ENCODE data around the gene KIF19. TPM values are rescaled to one million over a fixed set of nuclear protein-coding genes. Genes with fewer than 3 reads are reported as not detected.

The KIF19 gene
- total RNA-seq, 4 donors from 2014 or later: 0.12 to 0.76 TPM; not detected in 2

GRCh38 chr17:74332763-74333283 is 6.8 kb downstream of the KIF19 start:
- no peak for TF ChIP-seq POLR2A (IDR thresholded peaks at IDR 0.05)
- TF ChIP-seq CTCF (IDR thresholded peaks at IDR 0.05): no peak
- peaks cover 0 to 75% (median 0%) of the 10 kb centered on the region in 4 donors for H3K27me3 ChIP-seq
- H3K27ac ChIP-seq: no peak overlapping the region
- peaks cover 0 to 9% (median 3%) of the 10 kb centered on the region in 3 donors for H3K4me1 ChIP-seq
- H3K36me3 ChIP-seq: no peaks in the 10 kb centered on the region
- WGBS, 2 donors: 23% methylated on average over 10 to 11 of the region's 11 CpGs
- H3K4me3 ChIP-seq: no peak overlapping the region
- intact Hi-C loops (cut with DNase I): no loop called here
- H3K9me3 ChIP-seq: no peaks in the 10 kb centered on the region
- no peak for DNase-seq

- H3K27ac ChIP-seq: no peak overlapping the region
- H3K27me3 ChIP-seq: peaks cover 0 to 75% (median 0%) of the 10 kb centered on the region in 4 donors
- H3K9me3 ChIP-seq: no peaks in the 10 kb centered on the region
- H3K36me3 ChIP-seq: no peaks in the 10 kb centered on the region
- no peak overlapping the region for H3K4me3 ChIP-seq
- intact Hi-C loops (cut with DNase I): no loop called here
- H3K4me1 ChIP-seq: peaks cover 0 to 9% (median 3%) of the 10 kb centered on the region in 3 donors
- 71% methylated on average over 1 of the region's 2 CpGs; no CpG with 5 or more reads in 1 of the 2 donors for WGBS, 2 donors
- DNase-seq: no peak
- TF ChIP-seq CTCF (IDR thresholded peaks at IDR 0.05): no peak
- no peak for TF ChIP-seq POLR2A (IDR thresholded peaks at IDR 0.05)
Measured at GRCh38 chr17:74334393-74335039, 8.5 kb downstream of the KIF19 start.

DNA sequence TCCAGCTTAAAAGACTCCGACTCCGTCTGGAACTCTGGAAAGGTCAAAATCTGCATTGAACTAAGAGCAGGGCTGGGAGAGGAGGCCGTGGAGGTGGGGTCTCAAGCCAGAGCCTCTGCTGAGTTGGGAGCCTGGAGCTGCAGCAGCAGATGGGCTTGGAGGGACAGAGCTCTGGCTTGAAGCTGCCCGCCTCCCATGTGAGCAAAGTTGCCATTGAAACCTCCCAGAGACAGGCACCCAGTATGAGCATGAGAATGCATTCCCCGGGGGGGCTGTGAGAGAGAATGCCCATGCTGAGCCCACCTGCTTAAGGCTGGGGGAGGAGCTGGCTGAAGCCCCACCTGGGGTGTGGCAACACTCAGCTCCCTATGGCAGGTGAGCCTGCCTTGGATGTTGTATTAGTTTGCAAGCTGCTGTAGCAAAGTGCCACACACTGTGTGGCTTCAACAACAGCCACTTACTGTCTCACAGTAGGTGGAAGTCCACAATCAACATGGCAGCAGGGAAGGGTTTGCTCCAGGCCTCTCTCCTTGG is 9.6 kb downstream of the KIF19 start:
- H3K36me3 ChIP-seq: no peaks in the 10 kb centered on the region
- intact Hi-C loops (cut with DNase I): no loop called here
- peaks cover 0 to 9% (median 3%) of the 10 kb centered on the region in 3 donors for H3K4me1 ChIP-seq
- peaks cover 0 to 74% (median 0%) of the 10 kb centered on the region in 4 donors for H3K27me3 ChIP-seq
- no peak for TF ChIP-seq CTCF (IDR thresholded peaks at IDR 0.05)
- TF ChIP-seq POLR2A (IDR thresholded peaks at IDR 0.05): no peak
- H3K27ac ChIP-seq: no peak overlapping the region
- no peaks in the 10 kb centered on the region for H3K9me3 ChIP-seq
- DNase-seq: no peak
- no peak overlapping the region for H3K4me3 ChIP-seq
- 50 to 72% methylated on average over 2 to 5 of the region's 5 CpGs for WGBS, 2 donors

- Histone ChIP-seq H3K27ac (no peak overlapping the region), H3K36me3 (no peaks in the 10 kb centered on the region), H3K9me3 (no peaks in the 10 kb centered on the region), H3K27me3 (peaks cover 0 to 73% (median 0%) of the 10 kb centered on the region in 4 donors), H3K4me3 (no peak overlapping the region), H3K4me1 (peaks cover 0 to 9% (median 3%) of the 10 kb centered on the region in 3 donors)
- TF ChIP-seq POLR2A (IDR thresholded peaks at IDR 0.05): no peak
- TF ChIP-seq CTCF (IDR thresholded peaks at IDR 0.05): no peak
- DNase-seq: no peak
- intact Hi-C loops (cut with DNase I): no loop called here
- WGBS, 2 donors: 74% methylated on average over 3 to 7 of the region's 7 CpGs
Measured at GRCh38 chr17:74336307-74336706, 10.3 kb downstream of the KIF19 start.

- DNase-seq: no peak
- intact Hi-C loops (cut with DNase I): no loop called here
- H3K36me3 ChIP-seq: no peaks in the 10 kb centered on the region
- peaks cover 0 to 75% (median 0%) of the 10 kb centered on the region in 4 donors for H3K27me3 ChIP-seq
- no peak overlapping the region for H3K27ac ChIP-seq
- TF ChIP-seq CTCF (IDR thresholded peaks at IDR 0.05) (no peak), POLR2A (IDR thresholded peaks at IDR 0.05) (no peak)
- no peak overlapping the region for H3K4me3 ChIP-seq
- H3K9me3 ChIP-seq: no peaks in the 10 kb centered on the region
- WGBS, 2 donors: 65 to 90% methylated on average over 2 to 8 of the region's 12 CpGs
- peaks cover 0 to 2% (median 0%) of the 10 kb centered on the region in 3 donors for H3K4me1 ChIP-seq
Measured at GRCh38 chr17:74337834-74338500, 11.9 kb downstream of the KIF19 start.
